HepG2 (cell line): Measurements from ENCODE around the gene AEN. TPM values are rescaled to one million over a fixed set of nuclear protein-coding genes. Genes with fewer than 3 reads are reported as not detected.

Source experiments
- JUN ChIP-seq: sonication (generic); formaldehyde crosslinking; IDR thresholded peaks from 2 replicates; pipeline ENCODE4 v1.4.0; 2020; ENCODE audit warnings: mild to moderate bottlenecking, missing genetic modification reagents
- KLF6 ChIP-seq: IDR thresholded peaks from 2 replicates; pipeline ENCODE4 v1.8.0; 2016; ENCODE audit warnings: missing biosample characterization, missing genetic modification reagents
- NFIB ChIP-seq: sonication (generic); formaldehyde crosslinking; IDR thresholded peaks from 2 replicates; pipeline ENCODE4 v1.9.0; 2021; ENCODE audit warnings: missing genetic modification reagents, mild to moderate bottlenecking, borderline replicate concordance
- TOE1 ChIP-seq: sonication (generic); formaldehyde crosslinking; IDR thresholded peaks from 2 replicates; pipeline ENCODE4 v1.4.0; 2020; ENCODE audit warnings: mild to moderate bottlenecking, missing genetic modification reagents
- ZBTB20 ChIP-seq: sonication (generic); formaldehyde crosslinking; IDR thresholded peaks from 2 replicates; pipeline ENCODE4 v1.8.1; 2023; ENCODE audit warnings: missing genetic modification reagents, low read depth, mild to moderate bottlenecking, borderline replicate concordance
- ZBTB37 ChIP-seq: sonication (generic); formaldehyde crosslinking; IDR thresholded peaks from 2 replicates; pipeline ENCODE4 v1.4.0; 2020; ENCODE audit warnings: mild to moderate bottlenecking, missing genetic modification reagents
- ZBTB4 ChIP-seq: sonication (generic); formaldehyde crosslinking; IDR thresholded peaks from 2 replicates; pipeline ENCODE4 v1.4.0; 2020; ENCODE audit warnings: missing genetic modification reagents, mild to moderate bottlenecking, borderline replicate concordance
- ZIK1 ChIP-seq: sonication (generic); formaldehyde crosslinking; IDR thresholded peaks from 2 replicates; pipeline ENCODE4 v1.5.0; 2020; ENCODE audit warnings: mild to moderate bottlenecking, low read depth, missing genetic modification reagents, borderline replicate concordance
- ZNF746 ChIP-seq: sonication (generic); formaldehyde crosslinking; IDR thresholded peaks from 2 replicates; pipeline ENCODE4 v1.8.0; 2022; ENCODE audit warnings: mild to moderate bottlenecking, missing genetic modification reagents
- ZNF749 ChIP-seq: sonication (generic); formaldehyde crosslinking; IDR thresholded peaks from 2 replicates; pipeline ENCODE4 v1.8.0; 2022; ENCODE audit warnings: mild to moderate bottlenecking, missing genetic modification reagents, moderate library complexity, borderline replicate concordance
- polyA plus RNA-seq, 8 experiments: library from polyadenylated mRNA; depleted of rRNA in 3 of 8; stranded (reverse) in 7 of 8; unstranded in 1 of 8; fragments of >200 nt; fragmentation: Illumina TruSeq in 4 of 8; extraction: Trizol in 4 of 8; gene quantifications; 2 replicates each; pipeline versions ENCODE4 v1.2.1 to v1.2.3, GENCODE V29; 2011 to 2016; ENCODE audit warnings: low read depth in 4 of 8, missing spikeins in 1 of 8, mixed read lengths in 1 of 8; ENCODE audit not compliant: insufficient read depth in 1 of 8
- total RNA-seq, 5 experiments: library from RNA; depleted of rRNA; stranded (reverse); fragments of >200 nt; fragmentation: Illumina TruSeq; extraction: Trizol; gene quantifications; 2 replicates each; pipeline ENCODE4 v1.2.3, GENCODE V29; 2016; ENCODE audit warnings: low read depth in 1 of 5
- TF ChIP-seq, protein P1 (sequence below): sonication (generic); formaldehyde crosslinking; IDR thresholded peaks from 2 replicates; pipeline ENCODE4 v1.9.0; 2022; ENCODE audit warnings: low read depth, missing genetic modification reagents
- TF ChIP-seq, protein P2 (sequence below): sonication (generic); formaldehyde crosslinking; IDR thresholded peaks from 2 replicates; pipeline ENCODE4 v1.9.0; 2021; ENCODE audit warnings: mild to moderate bottlenecking, missing genetic modification reagents
- TF ChIP-seq, protein P3 (sequence below): sonication (generic); formaldehyde crosslinking; IDR thresholded peaks from 2 replicates; pipeline ENCODE4 v1.5.0; 2020; ENCODE audit warnings: mild to moderate bottlenecking, missing genetic modification reagents

AEN gene
- total and polyA plus RNA-seq, 2 of the 13 experiments (the other 11 are each of a cell fraction or from before 2014, with no cell fraction given): 51.3 to 118 TPM

DNA sequence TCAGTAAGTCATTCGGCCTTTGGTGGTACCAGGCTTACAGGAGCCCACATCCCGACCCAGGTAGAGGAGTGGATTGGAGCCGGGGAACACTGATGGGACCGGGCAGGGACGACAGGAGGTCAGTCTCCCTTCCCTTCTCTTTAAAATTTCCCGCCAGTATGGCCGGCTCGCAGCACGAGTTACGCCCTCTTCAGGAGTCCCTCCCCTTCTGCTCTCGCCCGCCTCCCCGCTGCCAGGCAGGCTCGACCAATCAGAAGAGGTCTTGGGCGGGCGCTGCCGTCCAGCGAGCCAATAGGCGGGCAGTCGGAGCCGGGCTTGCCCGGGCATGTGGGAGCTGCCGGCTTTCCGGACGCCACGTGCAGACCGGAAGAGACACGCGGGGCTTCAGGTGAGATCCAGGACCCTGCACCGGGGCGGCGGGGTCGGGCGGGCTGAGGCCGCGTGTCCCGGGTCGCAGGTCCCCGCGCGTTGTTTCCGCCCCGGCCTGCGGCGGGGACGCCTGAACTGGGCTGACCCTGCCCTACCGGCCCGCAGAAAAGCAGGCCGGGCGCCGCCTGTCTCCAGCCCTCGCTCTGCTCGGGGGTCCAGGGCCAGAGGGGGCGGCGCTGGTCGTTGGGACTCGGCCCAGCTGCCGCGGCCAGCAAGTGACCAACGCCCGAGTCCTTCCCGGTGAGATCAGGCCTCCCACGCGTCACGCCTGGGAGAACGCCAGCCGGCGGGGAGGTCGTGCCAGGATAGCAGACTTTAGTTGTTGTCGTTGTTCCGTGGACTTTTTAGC lies at the start of gene AEN (continued):
- no peak for TF ChIP-seq NFIB (CRISPR knock-in tag)
- TF ChIP-seq JUN (CRISPR knock-in tag): no peak
- TF ChIP-seq, protein P1, sequence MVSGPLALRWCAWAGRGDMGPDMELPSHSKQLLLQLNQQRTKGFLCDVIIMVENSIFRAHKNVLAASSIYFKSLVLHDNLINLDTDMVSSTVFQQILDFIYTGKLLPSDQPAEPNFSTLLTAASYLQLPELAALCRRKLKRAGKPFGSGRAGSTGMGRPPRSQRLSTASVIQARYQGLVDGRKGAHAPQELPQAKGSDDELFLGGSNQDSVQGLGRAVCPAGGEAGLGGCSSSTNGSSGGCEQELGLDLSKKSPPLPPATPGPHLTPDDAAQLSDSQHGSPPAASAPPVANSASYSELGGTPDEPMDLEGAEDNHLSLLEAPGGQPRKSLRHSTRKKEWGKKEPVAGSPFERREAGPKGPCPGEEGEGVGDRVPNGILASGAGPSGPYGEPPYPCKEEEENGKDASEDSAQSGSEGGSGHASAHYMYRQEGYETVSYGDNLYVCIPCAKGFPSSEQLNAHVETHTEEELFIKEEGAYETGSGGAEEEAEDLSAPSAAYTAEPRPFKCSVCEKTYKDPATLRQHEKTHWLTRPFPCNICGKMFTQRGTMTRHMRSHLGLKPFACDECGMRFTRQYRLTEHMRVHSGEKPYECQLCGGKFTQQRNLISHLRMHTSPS (CRISPR knock-in tag): peak; percentile 54; the same call in 1 of the 2 replicates
- TF ChIP-seq, protein P2, sequence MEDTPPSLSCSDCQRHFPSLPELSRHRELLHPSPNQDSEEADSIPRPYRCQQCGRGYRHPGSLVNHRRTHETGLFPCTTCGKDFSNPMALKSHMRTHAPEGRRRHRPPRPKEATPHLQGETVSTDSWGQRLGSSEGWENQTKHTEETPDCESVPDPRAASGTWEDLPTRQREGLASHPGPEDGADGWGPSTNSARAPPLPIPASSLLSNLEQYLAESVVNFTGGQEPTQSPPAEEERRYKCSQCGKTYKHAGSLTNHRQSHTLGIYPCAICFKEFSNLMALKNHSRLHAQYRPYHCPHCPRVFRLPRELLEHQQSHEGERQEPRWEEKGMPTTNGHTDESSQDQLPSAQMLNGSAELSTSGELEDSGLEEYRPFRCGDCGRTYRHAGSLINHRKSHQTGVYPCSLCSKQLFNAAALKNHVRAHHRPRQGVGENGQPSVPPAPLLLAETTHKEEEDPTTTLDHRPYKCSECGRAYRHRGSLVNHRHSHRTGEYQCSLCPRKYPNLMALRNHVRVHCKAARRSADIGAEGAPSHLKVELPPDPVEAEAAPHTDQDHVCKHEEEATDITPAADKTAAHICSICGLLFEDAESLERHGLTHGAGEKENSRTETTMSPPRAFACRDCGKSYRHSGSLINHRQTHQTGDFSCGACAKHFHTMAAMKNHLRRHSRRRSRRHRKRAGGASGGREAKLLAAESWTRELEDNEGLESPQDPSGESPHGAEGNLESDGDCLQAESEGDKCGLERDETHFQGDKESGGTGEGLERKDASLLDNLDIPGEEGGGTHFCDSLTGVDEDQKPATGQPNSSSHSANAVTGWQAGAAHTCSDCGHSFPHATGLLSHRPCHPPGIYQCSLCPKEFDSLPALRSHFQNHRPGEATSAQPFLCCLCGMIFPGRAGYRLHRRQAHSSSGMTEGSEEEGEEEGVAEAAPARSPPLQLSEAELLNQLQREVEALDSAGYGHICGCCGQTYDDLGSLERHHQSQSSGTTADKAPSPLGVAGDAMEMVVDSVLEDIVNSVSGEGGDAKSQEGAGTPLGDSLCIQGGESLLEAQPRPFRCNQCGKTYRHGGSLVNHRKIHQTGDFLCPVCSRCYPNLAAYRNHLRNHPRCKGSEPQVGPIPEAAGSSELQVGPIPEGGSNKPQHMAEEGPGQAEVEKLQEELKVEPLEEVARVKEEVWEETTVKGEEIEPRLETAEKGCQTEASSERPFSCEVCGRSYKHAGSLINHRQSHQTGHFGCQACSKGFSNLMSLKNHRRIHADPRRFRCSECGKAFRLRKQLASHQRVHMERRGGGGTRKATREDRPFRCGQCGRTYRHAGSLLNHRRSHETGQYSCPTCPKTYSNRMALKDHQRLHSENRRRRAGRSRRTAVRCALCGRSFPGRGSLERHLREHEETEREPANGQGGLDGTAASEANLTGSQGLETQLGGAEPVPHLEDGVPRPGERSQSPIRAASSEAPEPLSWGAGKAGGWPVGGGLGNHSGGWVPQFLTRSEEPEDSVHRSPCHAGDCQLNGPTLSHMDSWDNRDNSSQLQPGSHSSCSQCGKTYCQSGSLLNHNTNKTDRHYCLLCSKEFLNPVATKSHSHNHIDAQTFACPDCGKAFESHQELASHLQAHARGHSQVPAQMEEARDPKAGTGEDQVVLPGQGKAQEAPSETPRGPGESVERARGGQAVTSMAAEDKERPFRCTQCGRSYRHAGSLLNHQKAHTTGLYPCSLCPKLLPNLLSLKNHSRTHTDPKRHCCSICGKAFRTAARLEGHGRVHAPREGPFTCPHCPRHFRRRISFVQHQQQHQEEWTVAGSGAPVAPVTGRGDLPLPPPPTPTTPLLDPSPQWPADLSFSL: no peak
- TF ChIP-seq, protein P3, sequence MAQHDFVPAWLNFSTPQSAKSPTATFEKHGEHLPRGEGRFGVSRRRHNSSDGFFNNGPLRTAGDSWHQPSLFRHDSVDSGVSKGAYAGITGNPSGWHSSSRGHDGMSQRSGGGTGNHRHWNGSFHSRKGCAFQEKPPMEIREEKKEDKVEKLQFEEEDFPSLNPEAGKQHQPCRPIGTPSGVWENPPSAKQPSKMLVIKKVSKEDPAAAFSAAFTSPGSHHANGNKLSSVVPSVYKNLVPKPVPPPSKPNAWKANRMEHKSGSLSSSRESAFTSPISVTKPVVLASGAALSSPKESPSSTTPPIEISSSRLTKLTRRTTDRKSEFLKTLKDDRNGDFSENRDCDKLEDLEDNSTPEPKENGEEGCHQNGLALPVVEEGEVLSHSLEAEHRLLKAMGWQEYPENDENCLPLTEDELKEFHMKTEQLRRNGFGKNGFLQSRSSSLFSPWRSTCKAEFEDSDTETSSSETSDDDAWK (CRISPR knock-in tag): no peak
- no peak for TF ChIP-seq TOE1 (CRISPR knock-in tag)
- no peak for TF ChIP-seq ZBTB37 (CRISPR knock-in tag)
- TF ChIP-seq ZNF746 (CRISPR knock-in tag): no peak; the same call in 1 of the 2 replicates
- TF ChIP-seq ZIK1 (CRISPR knock-in tag): peak; percentile 89; the same call in 1 of the 2 replicates
- peak; percentile 21; the same call in 1 of the 2 replicates for TF ChIP-seq ZBTB20 (CRISPR knock-in tag)
- no peak for TF ChIP-seq ZBTB4 (CRISPR knock-in tag)
- peak; percentile 59; the same call in 1 of the 2 replicates for TF ChIP-seq ZNF749 (CRISPR knock-in tag)
- TF ChIP-seq KLF6 (CRISPR knock-in tag): no peak
